SH-SY5Y (cell line): ENCODE measurements around the gene TBC1D9B.

ENCODE experiments used
- GATA2 ChIP-seq: IDR thresholded peaks from 2 replicates; pipeline ENCODE4 v1.6.1; 2011; ENCODE audit warnings: mild to moderate bottlenecking, low read depth, low read length
- GATA3 ChIP-seq: IDR thresholded peaks from 2 replicates; pipeline ENCODE4 v1.6.1; 2011; ENCODE audit warnings: low read depth, mild to moderate bottlenecking, low read length, moderate library complexity

- no peak for TF ChIP-seq GATA3
- TF ChIP-seq GATA2: no peak
Observed at GRCh38 chr5:179817470-179817840, 90.2 kb downstream of the TBC1D9B start.
